GM20431 (cell line): ENCODE measurements around the gene CRYL1.

Experiments used
- in situ Hi-C: fragments of 300-500 bp; cut with MseI, MboI; formaldehyde crosslinking; loops from one replicate; pipeline ENCODE4 v1.15.0; 2020; ENCODE audit warnings: low sequenced_read_pairs; ENCODE audit not compliant: unreplicated experiment

CRYL1 gene

GRCh38 chr13:20525601-20526544 lies at the start of gene CRYL1:
CRYL1 (minus strand) TSS chr13:20525857; CDS start chr13:20525794, 63 bp downstream.
- in situ Hi-C loops: no loop called here

GRCh38 chr13:20573636-20574035 lies 48.0 kb upstream of the CRYL1 start:
- in situ Hi-C loops: no loop called here

GRCh38 chr13:20573186-20573585 lies 47.5 kb upstream of the CRYL1 start:
- in situ Hi-C loops: no loop called here

GRCh38 chr13:20571676-20572075 lies 46.0 kb upstream of the CRYL1 start:
- in situ Hi-C loops: no loop called here

- in situ Hi-C loops: no loop called here
These were observed 44.9 kb upstream of the CRYL1 start for GRCh38 chr13:20570517-20570916.

GRCh38 chr13:20567881-20568528 lies 42.3 kb upstream of the CRYL1 start:
- in situ Hi-C loops: no loop called here

GRCh38 chr13:20566898-20567874 lies 41.5 kb upstream of the CRYL1 start, which contains the start of gene IFT88:
IFT88 (plus strand) TSS chr13:20567157; CDS start chr13:20574386, 7,229 bp downstream.
- in situ Hi-C loops: no loop called here

GRCh38 chr13:20566468-20566897 lies 40.8 kb upstream of the CRYL1 start:
- in situ Hi-C loops: no loop called here

GRCh38 chr13:20565115-20565736 lies 39.6 kb upstream of the CRYL1 start:
- in situ Hi-C loops: no loop called here

GRCh38 chr13:20561741-20562140 lies 36.1 kb upstream of the CRYL1 start:
- in situ Hi-C loops: no loop called here

GRCh38 chr13:20559659-20560356 lies 34.2 kb upstream of the CRYL1 start:
- in situ Hi-C loops: no loop called here

GRCh38 chr13:20558982-20559381 lies 33.3 kb upstream of the CRYL1 start:
- in situ Hi-C loops: no loop called here

GRCh38 chr13:20553311-20553710 lies 27.7 kb upstream of the CRYL1 start:
- in situ Hi-C loops: no loop called here

GRCh38 chr13:20550799-20551198 lies 25.1 kb upstream of the CRYL1 start:
- in situ Hi-C loops: no loop called here

GRCh38 chr13:20547479-20547908 lies 21.8 kb upstream of the CRYL1 start:
- in situ Hi-C loops: no loop called here

GRCh38 chr13:20546556-20546955 lies 20.9 kb upstream of the CRYL1 start:
- in situ Hi-C loops: no loop called here

GRCh38 chr13:20544201-20544923 lies 18.7 kb upstream of the CRYL1 start:
- in situ Hi-C loops: no loop called here

- in situ Hi-C loops: no loop called here
These were observed 11.3 kb upstream of the CRYL1 start for GRCh38 chr13:20536992-20537391.
